ENCODE results near the gene VTI1A. TPM values are rescaled to one million over a fixed set of nuclear protein-coding genes. Genes with fewer than 3 reads are reported as not detected.

Gene VTI1A
- total and polyA plus RNA-seq, 9 of the 15 experiments (the other 6 are each of a cell fraction or from before 2014, with no cell fraction given), result 9.3 to 21.4 (median 16.0) TPM

DNA sequence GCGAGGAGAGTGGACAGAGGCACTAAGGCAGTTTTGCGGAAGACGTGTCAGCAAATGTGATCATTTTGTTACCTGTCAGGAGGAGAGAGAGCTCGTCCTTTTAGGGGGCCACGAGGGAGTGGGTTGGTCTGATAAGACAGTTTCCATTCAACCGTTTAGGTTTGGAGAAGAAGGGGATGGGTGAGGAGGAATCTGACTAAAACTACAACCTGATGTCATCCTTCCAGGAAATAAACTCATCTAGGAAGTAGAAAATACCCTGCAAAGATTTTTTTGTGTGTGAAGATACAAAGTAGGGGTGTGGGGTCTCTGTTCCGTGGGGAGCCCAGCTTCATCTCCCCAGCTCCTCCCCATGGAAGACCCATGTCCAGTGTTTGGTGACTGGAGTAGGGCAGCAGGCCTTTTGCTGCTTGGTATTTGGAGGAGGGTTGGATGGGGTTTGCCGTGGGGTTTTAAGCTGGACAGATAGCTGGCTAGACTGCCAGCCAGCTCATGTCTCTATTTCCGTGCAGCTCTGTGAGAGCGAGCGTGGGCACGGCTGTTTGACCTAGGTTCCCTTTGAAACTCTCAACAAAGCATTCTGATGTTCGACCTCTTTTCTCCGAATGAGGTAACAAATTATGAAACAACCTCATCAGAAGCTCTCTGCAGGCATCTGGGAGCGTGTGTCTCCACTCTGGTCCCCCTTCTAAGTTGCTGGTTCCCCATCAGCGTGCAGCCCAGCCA is 367.0 kb downstream of the VTI1A start:
- Histone ChIP-seq H3K79me2 (ENCODE audit: control insufficient read depth, insufficient read depth, low read length) (no peaks in the 10 kb centered on the region), H3K4me3 (no peak overlapping the region), H2AFZ (ENCODE audit: low read depth, low read length) (no peak overlapping the region), H4K20me1 (replicated peaks; ENCODE audit: control insufficient read depth, insufficient read depth, low read length) (no peaks in the 10 kb centered on the region), H3K4me1 (replicated peaks in 1 of 2; ENCODE audit: control insufficient read depth in 2 of 2, insufficient read depth in 2 of 2, low read length in 2 of 2) (no peaks in the 10 kb centered on the region; a peak in 1 of 5 replicates), H3K9me3 (replicated peaks; ENCODE audit: control insufficient read depth, insufficient read depth, low read depth, low read length) (no peaks in the 10 kb centered on the region), H3K36me3 (ENCODE audit: control insufficient read depth, insufficient read depth, low read length) (no peaks in the 10 kb centered on the region), H3K4me2 (ENCODE audit: insufficient read depth, low read length) (no peak overlapping the region), H3K27ac (ENCODE audit: extremely low read depth, low read depth, low read length) (no peak overlapping the region), H3K9me1 (ENCODE audit: control insufficient read depth, insufficient read depth, low read length) (no peaks in the 10 kb centered on the region), H3K9ac (ENCODE audit: insufficient read depth in 1 of 2, low read depth in 2 of 2, low read length in 2 of 2) (no peak overlapping the region), H3K27me3 (ENCODE audit: control insufficient read depth in 2 of 2, insufficient read depth in 2 of 2, low read length in 2 of 2) (no peaks in the 10 kb centered on the region)
- ChIA-PET CTCF (ENCODE audit: low intra/inter-chr PET ratio) (no interaction called here), POLR2A (interaction anchor here (0.8 kb wide), 1 partner anchor 29 kb away, joined by 4 read pairs; no protein-coding TSS in a partner anchor)
- DNase-seq (ENCODE audit: extremely low read depth in 1 of 4, low spot score in 3 of 4) (no peak), FAIRE-seq (no peak), ATAC-seq (no peak)
- intact Hi-C loops (cut with micrococcal nuclease), result no loop called here
- BruUV-seq (replicated peaks), result no TSS peak
- in situ Hi-C loops (cut with MboI), result no loop called here
- 47% methylated on average over 15 of the region's 16 CpGs for WGBS (ENCODE audit: insufficient coverage, low coverage, missing lambda C conversion rate)
- TF ChIP-seq ZNF764 (CRISPR knock-in tag; IDR thresholded peaks at IDR 0.05; ENCODE audit: low read depth) (no peak), ZNF280A (IDR thresholded peaks at IDR 0.05; ENCODE audit: low read depth, partially characterized antibody) (no peak)

All from K562 (cell line).